ENCODE measurements around the gene FKBP5. TPM values are rescaled to one million over a fixed set of nuclear protein-coding genes. Genes with fewer than 3 reads are reported as not detected.
"Not testable (repeated sequence)": the region's sequence is repeated elsewhere in the genome, so short reads cannot be mapped to it uniquely, and the experiment has no call there.

The FKBP5 gene
- total RNA-seq, 4 donors from 2014 or later: 304 to 768 (median 608) TPM

- peak overlapping the region in 2 of 4 donors; percentile 3 to 14 for H3K4me3 ChIP-seq
- no peak for DNase-seq (ENCODE audit: low spot score in 2 of 2)
- no peaks in the 10 kb centered on the region for H3K27me3 ChIP-seq
- H3K27ac ChIP-seq: peak overlapping the region in 3 of 4 donors; percentile 38 to 60 (median 57)
- H3K9me3 ChIP-seq: no peaks in the 10 kb centered on the region
- 42 to 52% methylated on average over 4 of the region's 4 CpGs for WGBS, 2 donors
- peaks cover 0 to 58% (median 4%) of the 10 kb centered on the region in 3 donors for H3K36me3 ChIP-seq
- H3K4me1 ChIP-seq: peaks cover 0 to 99% (median 47%) of the 10 kb centered on the region in 4 donors
- no peak for TF ChIP-seq CTCF (IDR thresholded peaks at IDR 0.05)
- no peak for TF ChIP-seq POLR2A (IDR thresholded peaks at IDR 0.05)
- no peak for TF ChIP-seq EP300 (IDR thresholded peaks at IDR 0.05)
These were observed 10.6 kb downstream of the FKBP5 start for GRCh38 chr6:35678021-35678654.

GRCh38 chr6:35677456-35677855, 11.3 kb downstream of the FKBP5 start:
- 93 to 94% methylated on average over 2 of the region's 2 CpGs for WGBS, 2 donors
- Histone ChIP-seq H3K27ac (peak overlapping the region in 2 of 4 donors; percentile 43 to 57), H3K9me3 (no peaks in the 10 kb centered on the region), H3K4me1 (peaks cover 0 to 98% (median 48%) of the 10 kb centered on the region in 4 donors), H3K4me3 (peak overlapping the region in 1 of 4 donors; percentile 14), H3K36me3 (peaks cover 0 to 60% (median 4%) of the 10 kb centered on the region in 3 donors), H3K27me3 (no peaks in the 10 kb centered on the region)
- no peak for DNase-seq (ENCODE audit: low spot score in 2 of 2)
- TF ChIP-seq POLR2A (IDR thresholded peaks at IDR 0.05) (no peak), EP300 (IDR thresholded peaks at IDR 0.05) (no peak), CTCF (IDR thresholded peaks at IDR 0.05) (no peak)

- WGBS, 2 donors: 76 to 81% methylated on average over 4 of the region's 4 CpGs
- H3K4me1 ChIP-seq: peaks cover 0 to 94% (median 45%) of the 10 kb centered on the region in 4 donors
- H3K36me3 ChIP-seq: peaks cover under 1 to 60% (median 4%) of the 10 kb centered on the region in 3 donors
- DNase-seq (ENCODE audit: low spot score in 2 of 2): no peak
- TF ChIP-seq EP300 (IDR thresholded peaks at IDR 0.05): no peak
- no peak for TF ChIP-seq CTCF (IDR thresholded peaks at IDR 0.05)
- TF ChIP-seq POLR2A (IDR thresholded peaks at IDR 0.05): no peak
- no peaks in the 10 kb centered on the region for H3K9me3 ChIP-seq
- peak overlapping the region in 1 of 4 donors; percentile 39 for H3K27ac ChIP-seq
- H3K4me3 ChIP-seq: peak overlapping the region in 1 of 4 donors; percentile 14
- no peaks in the 10 kb centered on the region for H3K27me3 ChIP-seq
These were observed 12.8 kb downstream of the FKBP5 start for GRCh38 chr6:35675871-35676459.

GRCh38 chr6:35674594-35674993, 14.1 kb downstream of the FKBP5 start:
- no peak for DNase-seq (ENCODE audit: low spot score in 2 of 2)
- Histone ChIP-seq H3K27ac (no peak overlapping the region), H3K9me3 (no peaks in the 10 kb centered on the region), H3K27me3 (no peaks in the 10 kb centered on the region), H3K36me3 (peaks cover 4 to 67% (median 6%) of the 10 kb centered on the region in 3 donors), H3K4me3 (peak overlapping the region in 1 of 4 donors; percentile 14), H3K4me1 (peaks cover 0 to 94% (median 47%) of the 10 kb centered on the region in 4 donors)
- TF ChIP-seq CTCF (IDR thresholded peaks at IDR 0.05) (no peak), EP300 (IDR thresholded peaks at IDR 0.05) (no peak), POLR2A (IDR thresholded peaks at IDR 0.05) (no peak)
- 98 to 99% methylated on average over 3 of the region's 3 CpGs for WGBS, 2 donors

- TF ChIP-seq CTCF (IDR thresholded peaks at IDR 0.05) (no peak), POLR2A (IDR thresholded peaks at IDR 0.05) (no peak)
- peaks cover 0 to 95% (median 49%) of the 10 kb centered on the region in 4 donors for H3K4me1 ChIP-seq
- H3K27ac ChIP-seq: peak overlapping the region in 1 of 4 donors; percentile 43
- 74 to 84% methylated on average over 1 of the region's 1 CpG for WGBS, 2 donors
- H3K27me3 ChIP-seq: no peaks in the 10 kb centered on the region
- no peak for DNase-seq (ENCODE audit: low spot score in 2 of 2)
- no peaks in the 10 kb centered on the region for H3K9me3 ChIP-seq
- H3K4me3 ChIP-seq: no peak overlapping the region
- peaks cover 3 to 58% (median 6%) of the 10 kb centered on the region in 3 donors for H3K36me3 ChIP-seq
These were observed 15.0 kb downstream of the FKBP5 start for GRCh38 chr6:35673755-35674154.

- not testable (repeated sequence) for H3K4me3 ChIP-seq; DNase-seq (ENCODE audit: low spot score in 2 of 2); H3K9me3 ChIP-seq; H3K27ac ChIP-seq; H3K27me3 ChIP-seq
- Histone ChIP-seq H3K36me3 (peaks cover 0 to 53% (median 6%) of the 10 kb centered on the region in 3 donors), H3K4me1 (peaks cover 0 to 95% (median 49%) of the 10 kb centered on the region in 4 donors)
- WGBS, 2 donors: 89 to 98% methylated on average over 2 of the region's 2 CpGs
These were observed 15.4 kb downstream of the FKBP5 start for GRCh38 chr6:35673284-35673666.

GRCh38 chr6:35670453-35670852, 18.3 kb downstream of the FKBP5 start:
- DNase-seq (ENCODE audit: low spot score in 2 of 2); H3K4me3 ChIP-seq; H3K27me3 ChIP-seq; H3K27ac ChIP-seq; H3K9me3 ChIP-seq: not testable (repeated sequence)
- WGBS, 2 donors: 95 to 96% methylated on average over 9 of the region's 9 CpGs
- H3K4me1 ChIP-seq: peaks cover 0 to 91% (median 40%) of the 10 kb centered on the region in 4 donors
- H3K36me3 ChIP-seq: peaks cover 0 to 61% (median 6%) of the 10 kb centered on the region in 3 donors

All from tibial nerve (tissue), 4 donors.